ENCODE measurements around the gene COPB1.

DNA sequence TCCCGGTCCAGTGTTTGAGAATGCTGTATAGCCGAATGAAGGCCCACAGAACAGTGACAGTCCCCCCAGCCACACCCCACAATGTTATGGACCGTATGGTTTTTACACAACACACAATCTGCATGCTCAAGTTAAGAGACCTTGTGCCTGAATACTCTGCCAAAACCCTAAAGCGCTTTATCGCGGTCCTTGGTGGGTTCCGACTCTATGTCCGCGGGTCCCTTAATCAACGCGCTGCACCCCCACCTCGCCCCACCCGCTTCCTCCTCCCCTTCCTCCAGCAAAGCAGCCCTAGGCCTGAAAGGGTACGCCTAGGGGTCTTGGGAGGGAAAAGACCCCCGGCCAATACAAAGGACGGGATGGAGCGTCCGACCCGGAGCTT, 442 bp downstream of the COPB1 start:
- no peak for TF ChIP-seq CTCF (conservative IDR thresholded peaks at IDR 0.05)
- TF ChIP-seq ZFX (IDR thresholded peaks at IDR 0.05) = no peak

All from C4-2B (cell line).